KOPT-K1 (cell line): ENCODE data around the gene NUB1.
A peak's percentile ranks its signal among the peaks of the same experiment; 100 is the strongest.
"Not testable (repeated sequence)": the region's sequence is repeated elsewhere in the genome, so short reads cannot be mapped to it uniquely, and the experiment has no call there.

Experiments used
- H3K27ac ChIP-seq: fragments of 200-600 bp; sonication (generic); 2 replicates; pipeline ENCODE4 v1.5.1; 2016; ENCODE audit warnings: antibody characterized with exemption, mild to moderate bottlenecking, low read depth, low read length; ENCODE audit not compliant: poor library complexity, severe bottlenecking
- H3K36me3 ChIP-seq: fragments of 200-600 bp; sonication (generic); 2 replicates; pipeline ENCODE4 v1.5.1; 2017; ENCODE audit warnings: antibody characterized with exemption, mild to moderate bottlenecking, low read length, moderate library complexity; ENCODE audit not compliant: insufficient read depth
- H3K9me3 ChIP-seq: fragments of 200-600 bp; sonication (generic); 2 replicates; pipeline ENCODE4 v1.5.1; 2017; ENCODE audit warnings: antibody characterized with exemption, low read length, mild to moderate bottlenecking; ENCODE audit not compliant: insufficient read depth, poor library complexity, severe bottlenecking

The NUB1 gene, protein sequence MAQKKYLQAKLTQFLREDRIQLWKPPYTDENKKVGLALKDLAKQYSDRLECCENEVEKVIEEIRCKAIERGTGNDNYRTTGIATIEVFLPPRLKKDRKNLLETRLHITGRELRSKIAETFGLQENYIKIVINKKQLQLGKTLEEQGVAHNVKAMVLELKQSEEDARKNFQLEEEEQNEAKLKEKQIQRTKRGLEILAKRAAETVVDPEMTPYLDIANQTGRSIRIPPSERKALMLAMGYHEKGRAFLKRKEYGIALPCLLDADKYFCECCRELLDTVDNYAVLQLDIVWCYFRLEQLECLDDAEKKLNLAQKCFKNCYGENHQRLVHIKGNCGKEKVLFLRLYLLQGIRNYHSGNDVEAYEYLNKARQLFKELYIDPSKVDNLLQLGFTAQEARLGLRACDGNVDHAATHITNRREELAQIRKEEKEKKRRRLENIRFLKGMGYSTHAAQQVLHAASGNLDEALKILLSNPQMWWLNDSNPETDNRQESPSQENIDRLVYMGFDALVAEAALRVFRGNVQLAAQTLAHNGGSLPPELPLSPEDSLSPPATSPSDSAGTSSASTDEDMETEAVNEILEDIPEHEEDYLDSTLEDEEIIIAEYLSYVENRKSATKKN

GRCh38 chr7:151341357-151342101, at the start of gene NUB1:
Gene NUB1, plus strand, starts transcription at chr7:151341812. Its CDS starts 3,538 bp downstream, at chr7:151345350.
- H3K9me3 ChIP-seq: peaks cover 6% of the 10 kb centered on the region
- H3K27ac ChIP-seq: peak within 1 kb of the TSS; percentile 69
- H3K36me3 ChIP-seq: peaks cover 19% of the 10 kb centered on the region

DNA sequence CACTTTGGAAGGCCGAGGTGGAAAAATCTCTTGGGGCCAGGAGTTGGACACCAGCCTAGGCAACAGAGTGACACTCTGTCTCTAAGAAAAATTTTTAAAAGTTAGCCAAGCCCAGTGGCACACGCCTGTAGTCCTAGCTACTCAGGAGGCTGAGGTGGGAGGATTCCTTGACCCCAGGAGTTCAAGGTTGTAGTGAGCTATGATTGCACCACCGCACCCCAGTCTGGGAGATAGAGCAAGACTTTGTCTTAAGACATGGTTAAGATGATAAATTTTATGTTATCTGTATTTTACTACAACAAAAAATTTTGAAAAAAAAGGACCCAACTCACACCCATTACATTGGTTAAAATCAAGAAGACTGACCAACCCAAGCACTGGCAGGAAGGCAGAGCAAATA, 48.8 kb upstream of the NUB1 start:
- Histone ChIP-seq H3K36me3 (no peaks in the 10 kb centered on the region), H3K27ac (no peak overlapping the region), H3K9me3 (peaks cover 17% of the 10 kb centered on the region)

- no peaks in the 10 kb centered on the region for H3K36me3 ChIP-seq
- H3K9me3 ChIP-seq: peaks cover 17% of the 10 kb centered on the region
- H3K27ac ChIP-seq: no peak overlapping the region
Measured at GRCh38 chr7:151296202-151296992, 45.2 kb upstream of the NUB1 start.

GRCh38 chr7:151298765-151299164, 42.8 kb upstream of the NUB1 start:
- no peaks in the 10 kb centered on the region for H3K36me3 ChIP-seq
- peaks cover 17% of the 10 kb centered on the region for H3K9me3 ChIP-seq
- no peak overlapping the region for H3K27ac ChIP-seq

DNA sequence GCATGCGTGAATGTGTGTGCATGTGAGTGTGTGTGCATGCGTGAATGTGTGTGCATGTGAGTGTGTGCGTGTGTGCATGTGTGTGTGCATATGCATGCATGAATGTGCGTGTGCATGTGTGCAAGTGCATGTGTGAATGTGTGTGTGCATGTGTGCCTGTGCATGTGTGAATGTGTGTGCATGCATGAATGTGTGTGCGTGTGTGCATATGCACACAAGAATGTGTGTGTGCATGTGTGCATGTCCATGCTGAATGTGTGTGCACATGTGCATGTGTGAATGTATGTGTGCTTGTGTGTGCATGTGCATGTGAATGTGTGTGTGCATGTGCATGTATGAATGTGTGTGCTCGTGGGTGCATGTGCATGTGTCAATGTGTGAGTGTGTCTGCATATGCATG, 42.1 kb upstream of the NUB1 start:
- H3K27ac ChIP-seq: no peak overlapping the region
- H3K9me3 ChIP-seq: peaks cover 17% of the 10 kb centered on the region
- H3K36me3 ChIP-seq: no peaks in the 10 kb centered on the region

- Histone ChIP-seq H3K9me3 (peaks cover 17% of the 10 kb centered on the region), H3K27ac (no peak overlapping the region), H3K36me3 (no peaks in the 10 kb centered on the region)
Measured at GRCh38 chr7:151299940-151300645, 41.5 kb upstream of the NUB1 start.

- no peak overlapping the region for H3K27ac ChIP-seq
- peaks cover 3% of the 10 kb centered on the region for H3K9me3 ChIP-seq
Measured at GRCh38 chr7:151301471-151302462, 39.8 kb upstream of the NUB1 start.

GRCh38 chr7:151304251-151304650, 37.4 kb upstream of the NUB1 start:
- H3K27ac ChIP-seq, H3K36me3 ChIP-seq, H3K9me3 ChIP-seq: not testable (repeated sequence)

More at GRCh38 chr7:151301471-151302462, 39.8 kb upstream of the NUB1 start:
- no peaks in the 10 kb centered on the region for H3K36me3 ChIP-seq

GRCh38 chr7:151304856-151305255, 36.8 kb upstream of the NUB1 start:
- Histone ChIP-seq H3K36me3 (no peaks in the 10 kb centered on the region), H3K27ac (no peak overlapping the region), H3K9me3 (no peaks in the 10 kb centered on the region)

- Histone ChIP-seq H3K27ac (no peak overlapping the region), H3K36me3 (no peaks in the 10 kb centered on the region), H3K9me3 (peaks cover 3% of the 10 kb centered on the region)
Measured at GRCh38 chr7:151306374-151306773, 35.2 kb upstream of the NUB1 start.

DNA sequence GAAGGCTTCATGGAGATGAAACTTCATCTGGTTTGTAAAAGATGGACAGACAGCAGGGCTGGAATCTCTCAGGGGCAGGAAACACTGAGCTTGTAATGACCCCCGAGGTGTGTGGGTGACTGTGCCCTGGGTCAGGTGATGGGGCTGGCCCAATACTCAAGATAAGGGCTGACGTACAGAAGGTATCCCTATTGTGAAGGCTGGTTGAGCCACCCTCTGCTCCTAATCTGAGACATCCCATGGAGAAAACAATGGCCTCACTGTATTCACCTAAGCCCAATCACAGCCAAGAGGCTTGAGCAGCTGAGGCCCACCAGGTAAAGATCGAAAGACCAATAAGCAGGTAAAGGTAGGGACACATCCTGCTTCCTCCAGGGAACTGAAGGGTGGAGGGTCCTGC, 34.8 kb upstream of the NUB1 start:
- Histone ChIP-seq H3K36me3 (no peaks in the 10 kb centered on the region), H3K9me3 (peaks cover 8% of the 10 kb centered on the region), H3K27ac (no peak overlapping the region)

- no peak overlapping the region for H3K27ac ChIP-seq
- peaks cover 15% of the 10 kb centered on the region for H3K9me3 ChIP-seq
Measured at GRCh38 chr7:151307536-151307935, 34.1 kb upstream of the NUB1 start.

DNA sequence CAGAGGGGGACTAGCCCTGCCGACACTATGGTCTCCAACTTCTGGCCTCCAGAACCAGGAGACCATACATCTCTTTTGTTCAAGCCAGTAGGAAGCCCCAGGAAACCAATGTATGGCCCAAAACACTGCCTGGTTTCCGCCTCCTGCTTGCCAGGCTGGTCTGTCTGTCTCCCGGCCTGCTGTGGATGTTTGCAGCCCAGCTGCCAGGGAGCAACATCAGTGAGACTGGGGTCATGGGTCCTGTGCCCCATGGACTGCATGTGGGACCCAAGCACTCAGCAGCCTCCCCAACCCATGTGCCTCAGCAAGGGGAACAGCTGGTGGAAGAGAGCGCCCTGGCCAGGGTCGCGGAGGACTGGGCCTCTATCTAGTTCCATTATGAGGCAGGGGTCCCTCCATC, 33.4 kb upstream of the NUB1 start:
- peaks cover 15% of the 10 kb centered on the region for H3K9me3 ChIP-seq

More at GRCh38 chr7:151307536-151307935, 34.1 kb upstream of the NUB1 start:
- no peaks in the 10 kb centered on the region for H3K36me3 ChIP-seq

More for the DNA sequence above, 33.4 kb upstream of the NUB1 start:
- no peaks in the 10 kb centered on the region for H3K36me3 ChIP-seq
- no peak overlapping the region for H3K27ac ChIP-seq
